KG1 (cell line): Measurements from ENCODE around the gene CALML6.
A peak's percentile ranks its signal among the peaks of the same experiment; 100 is the strongest.

Experiments used
- DNase-seq: peaks from one replicate; lab custom pipeline; 2025; lab: John Stamatoyannopoulos, UW

Gene CALML6

GRCh38 chr1:1911350-1912041, 3.6 kb upstream of the CALML6 start:
- no peak for DNase-seq

- no peak for DNase-seq
These were observed 724 bp upstream of the CALML6 start for GRCh38 chr1:1914101-1914970.

DNA sequence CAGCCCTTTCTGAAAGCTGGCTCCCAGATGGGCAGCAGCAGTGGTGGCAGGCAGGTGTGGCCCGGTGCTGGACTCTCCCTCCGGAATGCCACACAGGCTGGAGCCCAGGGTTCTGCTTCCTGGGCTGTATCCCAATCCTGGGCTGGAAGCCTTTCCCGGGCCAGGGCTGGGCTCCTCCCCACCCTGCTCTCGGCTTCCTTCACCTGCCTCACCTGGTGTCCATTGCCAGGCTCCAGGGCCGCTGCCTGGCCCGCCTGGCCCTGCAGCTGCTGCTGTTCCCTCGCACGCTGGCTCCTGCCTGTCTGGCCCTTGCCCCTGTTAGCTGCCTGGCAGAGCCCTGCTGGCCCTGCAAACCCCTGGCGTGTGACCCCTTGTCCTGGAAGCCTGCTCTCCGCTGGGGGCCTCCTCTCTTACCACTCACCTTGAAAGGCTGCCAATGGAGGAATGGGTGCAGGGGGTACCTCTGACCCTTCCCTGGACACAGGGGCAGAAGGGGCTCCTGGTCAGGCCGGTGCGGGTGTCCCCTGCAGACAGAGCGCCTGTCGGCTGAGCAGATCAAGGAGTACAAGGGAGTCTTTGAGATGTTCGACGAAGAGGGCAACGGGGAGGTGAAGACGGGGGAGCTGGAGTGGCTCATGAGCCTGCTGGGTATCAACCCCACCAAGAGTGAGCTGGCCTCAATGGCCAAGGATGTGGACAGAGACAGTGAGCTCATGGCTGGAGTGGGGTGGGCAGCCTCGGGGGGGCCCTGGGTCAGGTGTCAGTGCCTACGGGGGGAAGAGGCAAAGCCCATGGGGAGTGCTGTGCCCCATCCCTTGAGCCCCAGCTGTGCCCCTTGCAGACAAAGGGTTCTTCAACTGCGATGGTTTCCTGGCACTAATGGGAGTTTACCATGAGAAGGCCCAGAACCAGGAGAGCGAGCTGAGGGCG, 1.1 kb downstream of the CALML6 start:
- DNase-seq, result no peak

DNA sequence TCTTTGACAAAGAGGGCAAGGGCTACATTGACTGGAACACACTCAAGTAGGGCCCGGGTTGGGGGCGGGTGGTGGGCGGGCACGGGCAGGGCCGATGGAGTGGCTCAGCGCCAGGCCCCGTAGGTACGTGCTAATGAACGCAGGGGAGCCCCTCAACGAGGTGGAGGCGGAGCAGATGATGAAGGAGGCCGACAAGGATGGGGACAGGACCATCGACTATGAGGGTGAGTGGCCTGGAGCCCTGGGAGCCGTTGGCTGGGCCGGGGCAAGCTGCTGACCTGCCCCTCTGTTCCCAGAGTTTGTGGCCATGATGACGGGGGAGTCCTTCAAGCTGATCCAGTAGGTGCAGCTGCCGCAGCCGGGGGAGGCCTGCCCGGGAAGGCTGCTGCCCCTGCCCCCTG, 1.8 kb downstream of the CALML6 start:
- no peak for DNase-seq

DNA sequence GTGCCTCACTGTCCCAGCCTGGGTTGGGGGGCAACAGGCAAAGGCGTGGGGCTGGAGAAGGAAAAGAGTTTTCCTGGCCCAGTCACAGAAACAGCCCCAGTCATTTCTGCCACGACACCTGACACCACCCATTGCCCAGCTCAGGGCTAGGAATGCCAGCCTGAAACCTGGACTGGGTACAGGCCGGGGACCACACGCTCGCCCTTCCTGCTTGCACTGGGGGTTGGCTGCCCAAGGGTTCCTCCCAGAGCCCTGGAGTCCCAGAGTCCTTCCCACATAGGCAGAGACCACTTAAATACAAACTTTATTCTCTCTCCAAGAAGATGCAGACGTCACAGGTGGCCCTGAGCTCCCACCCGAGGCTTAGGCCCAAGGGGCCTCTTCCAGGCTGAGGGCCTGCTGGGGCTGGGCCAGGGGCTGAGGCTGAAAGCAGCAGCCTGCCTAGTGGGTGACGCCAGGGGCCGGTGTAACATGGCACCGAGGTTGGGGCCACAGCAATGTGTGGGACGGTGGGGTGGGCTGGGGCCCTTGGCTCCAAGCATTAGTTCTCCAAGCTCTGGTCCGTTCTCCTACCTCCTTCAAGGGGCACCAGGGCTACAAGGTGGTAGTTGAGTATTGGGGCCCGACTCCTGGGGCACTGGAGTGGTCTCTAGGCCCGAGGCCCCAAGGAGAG, 2.4 kb downstream of the CALML6 start:
- no peak for DNase-seq

GRCh38 chr1:1917995-1918900, 3.2 kb downstream of the CALML6 start:
- no peak for DNase-seq

- no peak for DNase-seq
These were observed 3.8 kb downstream of the CALML6 start, which contains the start of gene TMEM52 for GRCh38 chr1:1918901-1919303. Gene TMEM52, minus strand, starts transcription at chr1:1919279. Its CDS starts 14 bp downstream, at chr1:1919265.

DNA sequence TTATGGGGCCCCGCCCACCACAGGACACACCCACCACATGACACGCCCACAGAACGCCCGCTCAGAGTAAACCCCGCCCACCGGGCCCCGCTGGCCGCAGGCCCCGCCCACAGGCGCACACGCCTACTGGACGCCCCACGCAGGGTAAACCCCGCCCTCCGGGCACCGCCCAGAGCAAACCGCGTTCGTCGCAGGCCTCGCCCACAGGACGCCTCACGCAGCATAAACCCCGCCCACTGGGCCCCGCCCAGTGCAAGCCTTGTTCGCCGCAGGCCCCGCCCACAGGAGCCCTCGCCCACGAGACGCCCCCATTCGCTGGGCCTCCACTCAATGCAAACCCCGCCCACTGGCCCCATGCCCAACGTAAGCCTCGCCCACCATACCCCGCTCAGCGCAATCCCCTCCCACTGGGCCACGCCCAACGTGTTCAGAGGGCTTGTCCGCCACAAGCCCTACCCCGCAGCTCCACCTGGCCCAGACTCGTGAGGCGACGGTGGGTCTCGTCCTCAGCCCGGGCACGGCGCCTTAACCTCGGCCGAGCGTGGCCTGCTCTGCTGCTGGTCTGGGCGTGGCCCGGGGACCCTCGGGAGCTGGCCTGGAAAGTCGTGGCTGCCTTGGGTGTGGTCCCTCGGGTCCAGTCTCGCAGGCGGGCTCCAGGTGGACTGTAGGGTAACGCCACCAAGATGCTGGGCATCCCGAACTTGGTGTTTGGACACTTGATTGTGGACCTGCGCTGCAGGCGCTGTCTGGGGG, 4.4 kb downstream of the CALML6 start:
- peak; percentile 79 for DNase-seq

GRCh38 chr1:1920057-1920607, 5.1 kb downstream of the CALML6 start:
- no peak for DNase-seq

DNA sequence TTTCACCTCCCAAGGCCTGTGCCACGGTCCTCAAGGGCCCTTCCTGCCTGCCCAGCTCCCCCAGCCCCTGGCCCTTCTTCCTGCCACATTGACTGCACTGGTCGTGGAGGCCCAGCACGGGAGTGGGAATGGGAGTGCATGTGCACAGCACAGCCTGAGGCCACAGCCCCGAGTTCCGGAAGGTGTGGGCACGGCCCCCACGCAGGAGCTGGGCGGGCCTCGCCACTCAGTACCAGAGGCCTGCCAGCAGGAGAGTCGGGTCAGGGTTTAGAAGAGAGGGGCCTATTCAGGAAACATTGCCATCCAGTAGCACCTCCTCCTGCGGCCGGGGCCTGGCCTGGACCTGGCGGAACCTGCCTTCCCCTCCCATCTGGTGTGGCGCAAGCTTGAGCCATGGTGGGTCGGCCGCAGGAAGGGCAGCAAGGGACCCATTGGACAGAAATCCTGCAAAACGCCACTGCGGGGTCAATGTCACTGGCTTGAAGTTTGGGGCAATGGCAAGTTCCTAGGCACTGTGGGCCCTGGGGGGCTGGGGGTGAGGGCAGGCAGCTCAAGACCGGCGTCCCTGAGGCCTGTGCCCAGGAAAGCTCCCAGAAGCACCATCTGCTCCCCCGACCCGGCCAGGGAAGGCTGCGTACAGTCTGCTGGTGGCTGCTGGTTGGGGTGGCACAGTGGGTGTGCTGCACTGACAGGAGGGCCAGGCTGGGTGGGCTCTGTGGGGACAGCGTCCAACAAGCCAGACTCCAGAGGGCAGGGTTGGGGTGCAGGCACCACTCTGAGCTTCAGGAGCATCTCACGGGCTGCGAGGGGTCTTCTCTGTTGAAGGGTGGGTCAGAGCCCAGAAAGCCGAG, 5.8 kb downstream of the CALML6 start:
- no peak for DNase-seq

- DNase-seq, result no peak
These were observed 6.4 kb downstream of the CALML6 start for GRCh38 chr1:1921459-1921862.

GRCh38 chr1:1921901-1922701, 7.0 kb downstream of the CALML6 start:
- DNase-seq, result no peak

DNA sequence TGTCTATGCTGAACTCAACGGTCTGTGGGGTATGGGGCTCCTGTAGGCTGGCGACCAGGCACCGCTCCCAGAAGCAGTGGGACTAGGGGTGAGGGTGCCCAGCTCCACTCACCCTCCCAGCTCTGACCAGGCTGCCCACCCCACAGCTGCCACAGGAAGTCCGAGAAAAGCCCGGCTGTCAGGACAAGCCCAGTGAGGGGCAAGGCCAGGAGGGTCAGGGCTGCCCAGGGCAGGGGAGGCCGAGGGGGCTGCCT, 7.6 kb downstream of the CALML6 start:
- DNase-seq, result no peak

DNA sequence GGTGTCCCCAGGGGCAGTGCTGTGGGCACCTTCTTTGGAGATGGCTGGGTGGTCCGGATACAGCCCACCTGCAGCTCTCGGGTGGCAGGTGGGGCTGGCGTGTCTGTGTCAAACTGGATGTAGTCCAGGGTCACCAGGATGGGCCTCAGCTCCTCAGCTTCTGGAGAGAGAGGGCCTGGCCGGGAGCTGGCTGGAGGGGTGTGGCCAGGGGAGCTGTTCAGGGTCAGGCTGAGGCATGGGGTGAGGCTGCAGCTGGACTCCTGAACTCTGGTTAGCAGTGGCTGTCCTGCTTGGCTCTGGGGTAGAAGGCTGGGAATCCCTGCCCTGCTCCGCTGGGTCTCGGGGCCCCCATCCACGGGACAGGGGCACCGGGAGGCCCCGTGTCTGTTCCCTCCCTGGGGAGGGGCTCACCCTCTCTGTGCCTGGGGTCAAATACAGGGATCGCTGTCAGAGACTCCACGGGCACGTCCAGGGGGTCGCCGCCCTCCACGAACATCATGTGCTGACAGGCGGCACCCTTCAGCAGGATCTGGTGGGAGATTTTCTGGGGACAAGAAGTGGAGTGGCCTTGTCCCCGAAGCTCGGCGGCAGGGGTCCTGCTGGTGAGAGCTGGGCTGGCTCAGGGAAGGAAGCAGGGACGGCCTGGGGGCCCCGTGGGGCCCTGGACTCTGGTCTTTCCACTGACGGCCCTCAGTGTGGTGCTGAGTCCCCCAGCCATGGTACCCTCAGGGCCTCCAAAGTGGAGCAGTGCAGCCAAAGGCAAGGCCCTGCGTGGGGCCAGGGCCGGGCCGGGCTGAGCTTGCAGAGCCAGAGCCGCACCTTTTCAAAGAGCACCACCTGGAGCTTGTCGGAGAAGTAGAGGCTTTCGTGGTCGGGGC, 8.1 kb downstream of the CALML6 start:
- DNase-seq, result no peak

DNA sequence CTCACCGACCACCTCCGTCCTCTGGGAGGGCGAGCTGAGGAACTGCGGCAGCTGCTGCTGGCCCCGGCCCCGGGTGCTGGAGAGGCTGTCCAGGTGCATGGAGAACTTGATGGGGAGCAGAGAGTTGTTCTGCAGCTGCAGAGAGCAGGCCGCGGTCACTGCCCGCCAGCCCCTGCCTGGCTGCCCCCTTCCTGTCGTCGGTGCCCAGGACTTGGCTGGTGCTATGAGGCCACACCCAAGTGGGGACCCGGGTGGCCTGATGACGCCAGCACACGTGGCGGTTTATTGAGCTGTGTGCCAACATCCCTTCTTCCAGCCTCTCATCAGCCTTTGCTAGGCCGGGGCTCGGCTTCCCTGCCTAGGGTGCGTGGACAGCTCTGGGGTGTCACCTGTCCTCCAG, 9.3 kb downstream of the CALML6 start:
- no peak for DNase-seq

DNA sequence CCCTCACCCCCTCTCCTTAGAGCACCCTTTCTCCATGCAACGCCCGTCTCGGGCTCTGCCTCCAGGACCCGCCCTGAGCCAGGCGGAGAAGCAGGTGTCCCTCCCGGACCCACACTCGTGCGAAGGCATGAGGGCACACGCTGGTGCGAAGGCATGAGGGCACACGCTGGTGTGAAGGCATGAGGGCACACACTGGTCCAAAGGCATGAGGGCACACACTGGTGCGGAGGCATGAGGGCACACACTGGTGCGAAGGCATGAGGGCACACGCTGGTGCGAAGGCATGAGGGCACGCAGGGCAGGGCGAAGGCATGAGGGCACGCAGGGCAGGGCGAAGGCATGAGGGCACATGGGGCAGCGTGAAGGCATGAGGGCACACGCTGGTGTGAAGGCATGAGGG, 9.8 kb downstream of the CALML6 start:
- no peak for DNase-seq
